K562 (cell line): ENCODE data around the gene BRAT1. TPM values are rescaled to one million over a fixed set of nuclear protein-coding genes. Genes with fewer than 3 reads are reported as not detected.

Source experiments
- ATAC-seq: fragments of 200-7000 bp; cut with Tn5 transposase; 3 replicates; pipeline ENCODE4 v1.9.1; 2020; ENCODE audit warnings: moderate library complexity
- BruUV-seq: library from RNA; stranded (reverse); fragments of 400-500 nt; replicated peaks from 2 replicates; lab custom pipeline; 2021; lab: Mats Ljungman, UMichigan
- CTCF ChIA-PET: fragments of 300-600 bp; formaldehyde crosslinking; extraction: SDS; loops from one replicate; lab custom pipeline; 2021; ENCODE audit warnings: low intra/inter-chr PET ratio; lab: Yijun Ruan, JAX
- POLR2A ChIA-PET: fragments of 300-600, 350-650 bp; sonication (Branson Sonifier 250); formaldehyde crosslinking; extraction: SDS; loops from one replicate; lab custom pipeline; 2021; ENCODE audit warnings: antibody characterized with exemption, inconsistent platforms; lab: Yijun Ruan, JAX
- DNase-seq, 4 experiments: peaks; one replicate each; pipeline versions ENCODE4 v3.0.0 to v3.0.0-alpha.2; 2011 to 2018; ENCODE audit warnings: low spot score in 3 of 4, mixed read lengths in 3 of 4; ENCODE audit errors: extremely low read depth in 1 of 4
- FAIRE-seq: peaks from 2 replicates; lab custom pipeline; 2011; peaks lifted over from hg19 to GRCh38; lab: Jason Lieb, UNC
- H2AFZ ChIP-seq: 2 replicates; pipeline ENCODE4 v1.6.0; 2011; ENCODE audit warnings: low read depth, low read length, control low read depth, inconsistent platforms
- H3K27ac ChIP-seq: fragments of 200-600 bp; 3 replicates; pipeline ENCODE4 v1.8.0; 2011; ENCODE audit warnings: low read depth, mild to moderate bottlenecking, control low read depth, inconsistent platforms, low read length, moderate library complexity, mixed read lengths; ENCODE audit errors: extremely low read depth
- H3K27me3 ChIP-seq, 2 experiments: fragments of 300-600 bp in 1 of 2; 2 replicates in 1 of 2; 3 replicates in 1 of 2; pipeline versions ENCODE4 v1.6.0 to v1.8.0; 2011; ENCODE audit warnings: inconsistent platforms in 2 of 2, low read length in 2 of 2, mild to moderate bottlenecking in 1 of 2, mixed read lengths in 1 of 2, moderate library complexity in 1 of 2; ENCODE audit not compliant: control insufficient read depth in 2 of 2, insufficient read depth in 2 of 2
- H3K36me3 ChIP-seq: fragments of 300-600 bp; 3 replicates; pipeline ENCODE4 v1.8.0; 2011; ENCODE audit warnings: mild to moderate bottlenecking, low read length, inconsistent platforms; ENCODE audit not compliant: control insufficient read depth, insufficient read depth
- H3K4me1 ChIP-seq, 2 experiments: fragments of 200-600 bp in 1 of 2; replicated peaks in 1 of 2; 2 replicates in 1 of 2; 3 replicates in 1 of 2; pipeline versions ENCODE4 v1.5.1 to v1.8.0; 2011; ENCODE audit warnings: inconsistent platforms in 2 of 2, low read length in 2 of 2, mild to moderate bottlenecking in 1 of 2, mixed read lengths in 1 of 2, moderate library complexity in 1 of 2; ENCODE audit not compliant: control insufficient read depth in 2 of 2, insufficient read depth in 2 of 2
- H3K4me2 ChIP-seq: 2 replicates; pipeline ENCODE4 v1.6.1; 2011; ENCODE audit warnings: low read length, control low read depth, inconsistent platforms, mixed read lengths; ENCODE audit not compliant: insufficient read depth
- H3K4me3 ChIP-seq: fragments of 200-600 bp; sonication (generic), shearing (Covaris generic); 2 replicates; pipeline ENCODE4 v1.5.1; 2016; ENCODE audit warnings: control low read depth, inconsistent platforms
- H3K79me2 ChIP-seq: fragments of 200-600 bp; 3 replicates; pipeline ENCODE4 v1.8.0; 2011; ENCODE audit warnings: low read length, inconsistent platforms; ENCODE audit not compliant: control insufficient read depth, insufficient read depth
- H3K9ac ChIP-seq, 2 experiments: 2 replicates each; pipeline versions ENCODE4 v1.6.0 to v1.6.1; 2011; ENCODE audit warnings: low read depth in 2 of 2, low read length in 2 of 2, control low read depth in 1 of 2, inconsistent platforms in 1 of 2, mild to moderate bottlenecking in 1 of 2, mixed read lengths in 1 of 2; ENCODE audit not compliant: insufficient read depth in 1 of 2
- H3K9me1 ChIP-seq: one replicate; pipeline ENCODE4 v1.6.0; 2011; ENCODE audit warnings: inconsistent platforms, mild to moderate bottlenecking, low read length, moderate library complexity; ENCODE audit not compliant: control insufficient read depth, insufficient read depth
- H3K9me3 ChIP-seq: replicated peaks from 2 replicates; pipeline ENCODE4 v1.5.1; 2011; ENCODE audit warnings: low read depth, low read length, inconsistent platforms; ENCODE audit not compliant: control insufficient read depth, insufficient read depth
- H4K20me1 ChIP-seq: replicated peaks from 2 replicates; pipeline ENCODE4 v1.6.1; 2011; ENCODE audit warnings: low read length, inconsistent platforms, mixed read lengths; ENCODE audit not compliant: control insufficient read depth, insufficient read depth
- ASH1L ChIP-seq: fragments of 450-650 bp; IDR thresholded peaks from 2 replicates; pipeline ENCODE4 v1.6.1; 2018; ENCODE audit warnings: borderline replicate concordance, mild to moderate bottlenecking, low read depth; ENCODE audit not compliant: partially characterized antibody
- CHCHD3 ChIP-seq: fragments of 250-450 bp; sonication (Bioruptor Pico); IDR thresholded peaks from 2 replicates; pipeline ENCODE4 v2.1.2; 2022; ENCODE audit warnings: mild to moderate bottlenecking
- EHMT2 ChIP-seq: fragments of 450-650 bp; IDR thresholded peaks from 2 replicates; pipeline ENCODE4 v1.6.1; 2018; ENCODE audit warnings: antibody characterized with exemption
- FOS ChIP-seq: IDR thresholded peaks from 3 replicates; pipeline ENCODE4 v1.6.1; 2011; ENCODE audit not compliant: insufficient read length; ENCODE audit errors: extremely low read depth
- MAFF ChIP-seq: IDR thresholded peaks from 2 replicates; pipeline ENCODE4 v1.6.1; 2012; ENCODE audit warnings: low read length, improper control_type of control experiment
- NCOA6 ChIP-seq: fragments of 450-650 bp; IDR thresholded peaks from 2 replicates; pipeline ENCODE4 v1.6.1; 2017; ENCODE audit warnings: mild to moderate bottlenecking
- NR3C1 ChIP-seq: sonication (generic); formaldehyde crosslinking; IDR thresholded peaks from 2 replicates; pipeline ENCODE4 v1.8.1; 2022; ENCODE audit warnings: missing genetic modification reagents
- RBFOX2 ChIP-seq: fragments of 200-400 bp; formaldehyde crosslinking; IDR thresholded peaks from 2 replicates; pipeline ENCODE4 v1.6.1; 2017; ENCODE audit warnings: low read depth, mild to moderate bottlenecking, low read length, moderate library complexity
- SAFB ChIP-seq: fragments of 200-400 bp; formaldehyde crosslinking; IDR thresholded peaks from 2 replicates; pipeline ENCODE4 v1.6.1; 2017; ENCODE audit warnings: low read depth, low read length, borderline replicate concordance
- ZBTB1 ChIP-seq: sonication (generic); formaldehyde crosslinking; IDR thresholded peaks from 2 replicates; pipeline ENCODE4 v1.8.1; 2023; ENCODE audit warnings: missing genetic modification reagents, low read depth, mild to moderate bottlenecking, borderline replicate concordance
- ZNF197 ChIP-seq: fragments of 200-800 bp; sonication (Bioruptor generic); IDR thresholded peaks from 2 replicates; pipeline ENCODE4 v1.6.1; 2016; ENCODE audit warnings: low read depth, missing genetic modification characterization, missing compliant biosample characterization
- WGBS: fragments of 100-300 bp; shearing (Covaris generic); methylation state at CpG from one replicate; pipeline ENCODE4 v1.1.6; 2016; ENCODE audit warnings: low coverage, mixed read lengths; ENCODE audit not compliant: insufficient coverage; ENCODE audit errors: missing lambda C conversion rate; 5-methylcytosine and 5-hydroxymethylcytosine counted together
- in situ Hi-C: fragments of 300-500 bp; cut with MboI; formaldehyde crosslinking; loops from 4 replicates; pipeline ENCODE4 v1.15.0; 2018; ENCODE audit warnings: inconsistent platforms, mixed read lengths
- intact Hi-C: fragments of 100-400 bp; cut with micrococcal nuclease; formaldehyde crosslinking; loops from 2 replicates; pipeline ENCODE4 v1.14.2; 2022
- polyA plus RNA-seq, 8 experiments: library from polyadenylated mRNA; depleted of rRNA in 4 of 8; stranded (reverse) in 5 of 8; unstranded in 3 of 8; fragments of >200 nt; fragmentation: Nextera tagmentation in 2 of 8; fragmentation: Illumina TruSeq in 1 of 8; extraction: Ambion mirVana in 2 of 8; extraction: Trizol in 1 of 8; gene quantifications; 2 replicates each; pipeline versions ENCODE4 v1.2.1 to v1.2.3, GENCODE V29; 2011 to 2014; ENCODE audit warnings: inconsistent platforms in 1 of 8, missing spikeins in 1 of 8
- total RNA-seq, 7 experiments: library from RNA; depleted of rRNA in 6 of 7; stranded (reverse); fragments of >200 nt in 6 of 7; fragmentation: Illumina TruSeq in 2 of 7; extraction: Trizol in 2 of 7; gene quantifications; 2 replicates each; pipeline versions ENCODE4 v1.2.1 to v1.2.3, GENCODE V29; 2011 to 2021; ENCODE audit warnings: low replicate concordance in 1 of 7
- TF ChIP-seq, protein P1 (sequence below): fragments of 250-450 bp; sonication (Bioruptor Pico); IDR thresholded peaks from 2 replicates; pipeline ENCODE4 v1.8.0; 2022; ENCODE audit warnings: moderate library complexity, mild to moderate bottlenecking, inconsistent platforms
- TF ChIP-seq, protein P2 (sequence below): fragments of 450-650 bp; formaldehyde crosslinking; IDR thresholded peaks from 2 replicates; pipeline ENCODE4 v1.4.0; 2020; ENCODE audit warnings: mild to moderate bottlenecking

Gene BRAT1
- total and polyA plus RNA-seq, 9 of the 15 experiments (the other 6 are each of a cell fraction or from before 2014, with no cell fraction given) = 0.13 to 49.6 (median 10.5) TPM

DNA sequence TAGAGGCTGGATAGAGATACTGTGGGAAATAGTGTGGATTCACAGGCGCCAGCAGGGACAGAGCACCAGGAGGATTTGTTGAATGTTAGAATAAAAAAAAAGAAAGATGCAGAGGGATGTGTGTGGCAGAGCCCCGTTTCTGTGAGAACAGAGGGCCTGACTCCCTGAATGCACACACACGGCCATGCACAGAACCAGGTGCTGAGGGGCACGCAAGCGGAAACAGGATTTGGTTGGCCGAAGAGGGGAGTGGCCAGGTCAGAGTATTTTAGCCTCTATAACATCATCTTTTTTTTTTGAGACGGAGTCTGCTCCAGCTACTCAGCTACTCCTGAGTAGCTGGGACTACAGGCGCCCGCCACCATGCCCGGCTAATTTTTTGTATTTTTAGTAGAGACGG, 25.3 kb upstream of the BRAT1 start:
- Histone ChIP-seq H3K36me3 (peaks cover 7% of the 10 kb centered on the region; the same call in 1 of the 3 replicates), H3K27ac (no peak overlapping the region), H3K79me2 (no peaks in the 10 kb centered on the region), H3K9me3 (no peaks in the 10 kb centered on the region), H3K4me3 (no peak overlapping the region), H3K9ac (0 out of 4 replicates have a peak overlapping the region, but pooled peaks of 1 of the 2 experiments have one; percentile 26), H3K4me2 (no peak overlapping the region), H4K20me1 (no peaks in the 10 kb centered on the region), H3K9me1 (no peaks in the 10 kb centered on the region), H2AFZ (no peak overlapping the region), H3K27me3 (no peaks in the 10 kb centered on the region), H3K4me1 (peaks cover 0 to 10% of the 10 kb centered on the region in 2 experiments; a peak in 2 of 5 replicates)
- 73% methylated on average over 10 of the region's 11 CpGs for WGBS
- in situ Hi-C loops (no loop called here), intact Hi-C loops (no loop called here)
- ATAC-seq (no peak), DNase-seq (no peak), FAIRE-seq (no peak)
- ChIA-PET POLR2A (no interaction called here), CTCF (no interaction called here)
- no TSS peak for BruUV-seq
- TF ChIP-seq ZNF197 (CRISPR knock-in tag) (no peak), RBFOX2 (no peak), NR3C1 (CRISPR knock-in tag) (no peak), FOS (no peak), ASH1L (no peak), ZBTB1 (no peak), SAFB (no peak), MAFF (no peak), EHMT2 (no peak), NCOA6 (no peak), CHCHD3 (CRISPR knock-in tag) (no peak)
- TF ChIP-seq, protein P1, sequence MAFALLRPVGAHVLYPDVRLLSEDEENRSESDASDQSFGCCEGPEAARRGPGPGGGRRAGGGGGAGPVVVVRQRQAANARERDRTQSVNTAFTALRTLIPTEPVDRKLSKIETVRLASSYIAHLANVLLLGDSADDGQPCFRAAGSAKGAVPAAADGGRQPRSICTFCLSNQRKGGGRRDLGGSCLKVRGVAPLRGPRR (CRISPR knock-in tag) = no peak
- TF ChIP-seq, protein P2, sequence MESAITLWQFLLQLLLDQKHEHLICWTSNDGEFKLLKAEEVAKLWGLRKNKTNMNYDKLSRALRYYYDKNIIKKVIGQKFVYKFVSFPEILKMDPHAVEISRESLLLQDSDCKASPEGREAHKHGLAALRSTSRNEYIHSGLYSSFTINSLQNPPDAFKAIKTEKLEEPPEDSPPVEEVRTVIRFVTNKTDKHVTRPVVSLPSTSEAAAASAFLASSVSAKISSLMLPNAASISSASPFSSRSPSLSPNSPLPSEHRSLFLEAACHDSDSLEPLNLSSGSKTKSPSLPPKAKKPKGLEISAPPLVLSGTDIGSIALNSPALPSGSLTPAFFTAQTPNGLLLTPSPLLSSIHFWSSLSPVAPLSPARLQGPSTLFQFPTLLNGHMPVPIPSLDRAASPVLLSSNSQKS (CRISPR knock-in tag) = no peak
